Measurements from ENCODE around the gene MMEL1.

MMEL1 gene

GRCh38 chr1:2583331-2583791 lies 49.5 kb downstream of the MMEL1 start:
- POLR2A ChIA-PET, result interaction anchor here (1.3 kb wide), 1 partner anchor 37 kb away, joined by 4 read pairs; no protein-coding TSS in a partner anchor
- Histone ChIP-seq H3K27ac (ENCODE audit: extremely low read depth, low read depth, low read length) (no peak overlapping the region), H3K36me3 (ENCODE audit: control insufficient read depth in 2 of 2, insufficient read depth in 1 of 2, low read length in 2 of 2) (no peaks in the 10 kb centered on the region), H3K4me1 (ENCODE audit: control insufficient read depth, insufficient read depth, low read length) (peaks cover 4% of the 10 kb centered on the region), H3K9me3 (ENCODE audit: control insufficient read depth, insufficient read depth, low read depth, low read length) (no peaks in the 10 kb centered on the region), H3K4me3 (ENCODE audit: low read depth, low read length) (no peak overlapping the region)
- CTCF ChIA-PET, result interaction anchor here (0.6 to 1.4 kb wide), 3 partner anchors 36 to 889 kb away, joined by 3 read pairs; no protein-coding TSS in a partner anchor
- TF ChIP-seq PRDM10 (tag by site-specific recombination; IDR thresholded peaks at IDR 0.05) (0 out of 2 replicates have a peak, but pooled peaks have one; percentile 35), ZNF48 (tag by site-specific recombination; IDR thresholded peaks at IDR 0.05) (no peak), SP3 (tag by site-specific recombination; IDR thresholded peaks at IDR 0.05) (no peak)

GRCh38 chr1:2582391-2582790 lies 50.4 kb downstream of the MMEL1 start:
- H3K9me3 ChIP-seq (ENCODE audit: control insufficient read depth, insufficient read depth, low read depth, low read length), result no peaks in the 10 kb centered on the region
- TF ChIP-seq PRDM10 (tag by site-specific recombination; IDR thresholded peaks at IDR 0.05) (peak; percentile 42; the same call in 1 of the 2 replicates), ZNF571 (tag by site-specific recombination; IDR thresholded peaks at IDR 0.05) (no peak), EGR2 (tag by site-specific recombination; IDR thresholded peaks at IDR 0.05; ENCODE audit: low read depth) (peak; percentile 14; the same call in 1 of the 2 replicates), ZNF600 (tag by site-specific recombination; IDR thresholded peaks at IDR 0.05) (peak; percentile 43; the same call in 1 of the 2 replicates), ZNF133 (tag by site-specific recombination; IDR thresholded peaks at IDR 0.05) (no peak)
- ChIA-PET POLR2A (no interaction called here), CTCF (no interaction called here)
- H3K4me1 ChIP-seq (ENCODE audit: control insufficient read depth, insufficient read depth, low read length), result peaks cover 4% of the 10 kb centered on the region
- H3K27ac ChIP-seq (ENCODE audit: extremely low read depth, low read depth, low read length), result no peak overlapping the region
- H3K4me3 ChIP-seq (ENCODE audit: low read depth, low read length), result no peak overlapping the region
- no peaks in the 10 kb centered on the region for H3K36me3 ChIP-seq (ENCODE audit: control insufficient read depth in 2 of 2, insufficient read depth in 1 of 2, low read length in 2 of 2)

- POLR2A ChIA-PET, result no interaction called here
- peaks cover 4% of the 10 kb centered on the region for H3K4me1 ChIP-seq (ENCODE audit: control insufficient read depth, insufficient read depth, low read length)
- CTCF ChIA-PET, result interaction anchor here (0.7 to 1.5 kb wide), 2 partner anchors 33 to 1013 kb away, joined by 3 read pairs; no protein-coding TSS in a partner anchor
- H3K9me3 ChIP-seq (ENCODE audit: control insufficient read depth, insufficient read depth, low read depth, low read length), result no peaks in the 10 kb centered on the region
- H3K27ac ChIP-seq (ENCODE audit: extremely low read depth, low read depth, low read length), result no peak overlapping the region
- no peaks in the 10 kb centered on the region for H3K36me3 ChIP-seq (ENCODE audit: control insufficient read depth in 2 of 2, insufficient read depth in 1 of 2, low read length in 2 of 2)
- no peak overlapping the region for H3K4me3 ChIP-seq (ENCODE audit: low read depth, low read length)
- TF ChIP-seq ZNF112 (tag by site-specific recombination; IDR thresholded peaks at IDR 0.05) (no peak), ATF2 (tag by site-specific recombination; IDR thresholded peaks at IDR 0.05; ENCODE audit: low read depth) (no peak), ZNF529 (tag by site-specific recombination; IDR thresholded peaks at IDR 0.05; ENCODE audit: insufficient replicate concordance) (no peak), ZNF585B (tag by site-specific recombination; IDR thresholded peaks at IDR 0.05) (no peak), ZNF777 (tag by site-specific recombination; IDR thresholded peaks at IDR 0.05; ENCODE audit: borderline replicate concordance) (no peak), ZNF341 (tag by site-specific recombination; IDR thresholded peaks at IDR 0.05; ENCODE audit: low read depth) (no peak), ZNF792 (tag by site-specific recombination; IDR thresholded peaks at IDR 0.05) (no peak), ZNF221 (tag by site-specific recombination; IDR thresholded peaks at IDR 0.05; ENCODE audit: borderline replicate concordance) (no peak), ZNF423 (tag by site-specific recombination; IDR thresholded peaks at IDR 0.05) (no peak), ZNF76 (tag by site-specific recombination; IDR thresholded peaks at IDR 0.05; ENCODE audit: borderline replicate concordance, low read depth) (no peak), ZNF335 (tag by site-specific recombination; conservative IDR thresholded peaks at IDR 0.05) (no peak), BCL11A (tag by site-specific recombination; IDR thresholded peaks at IDR 0.05; ENCODE audit: low read depth) (no peak), ZNF704 (tag by site-specific recombination; IDR thresholded peaks at IDR 0.05) (no peak)
These were observed 52.1 kb downstream of the MMEL1 start for GRCh38 chr1:2580691-2581090.
